Measurements from ENCODE around the gene PTGR3.

The PTGR3 gene

DNA sequence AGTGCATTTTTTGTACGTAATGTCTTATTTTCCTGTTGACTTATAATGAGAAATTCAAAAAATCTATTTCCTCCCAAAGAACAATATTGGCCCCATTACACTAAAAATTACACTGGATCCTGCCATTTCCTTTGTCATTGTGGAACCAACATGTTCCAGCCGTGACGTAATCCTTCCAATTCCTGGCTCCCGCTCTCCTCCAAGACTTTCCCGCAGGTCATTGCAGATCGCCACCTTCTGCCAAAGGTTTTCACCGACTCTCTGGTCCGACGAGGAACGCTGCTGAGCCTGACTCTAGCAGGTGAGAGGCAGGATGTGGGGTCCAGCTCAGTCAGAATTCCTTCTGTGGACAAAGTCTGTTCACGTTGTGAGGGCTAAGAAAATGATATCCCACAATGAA is 38.0 kb downstream of the PTGR3 start:
- H3K4me1 ChIP-seq (ENCODE audit: control insufficient read depth in 2 of 2, insufficient read depth in 2 of 2, low read length in 2 of 2), result no peaks in the 10 kb centered on the region
- H3K9me3 ChIP-seq (ENCODE audit: control insufficient read depth in 2 of 2, low read length in 2 of 2), result no peaks in the 10 kb centered on the region
- H3K36me3 ChIP-seq (ENCODE audit: control insufficient read depth in 2 of 2, insufficient read depth in 2 of 2, low read length in 2 of 2), result no peaks in the 10 kb centered on the region
- no peak overlapping the region for H3K9ac ChIP-seq (ENCODE audit: low read depth in 1 of 2, low read length in 2 of 2)
- no peak overlapping the region for H3K27ac ChIP-seq (ENCODE audit: low read depth in 2 of 2, low read length in 2 of 2)
- H3K4me3 ChIP-seq (ENCODE audit: low read length in 2 of 2), result no peak overlapping the region
- no peaks in the 10 kb centered on the region for H3K27me3 ChIP-seq (ENCODE audit: control insufficient read depth in 2 of 2, insufficient read depth in 2 of 2, low read length in 2 of 2)

DNA sequence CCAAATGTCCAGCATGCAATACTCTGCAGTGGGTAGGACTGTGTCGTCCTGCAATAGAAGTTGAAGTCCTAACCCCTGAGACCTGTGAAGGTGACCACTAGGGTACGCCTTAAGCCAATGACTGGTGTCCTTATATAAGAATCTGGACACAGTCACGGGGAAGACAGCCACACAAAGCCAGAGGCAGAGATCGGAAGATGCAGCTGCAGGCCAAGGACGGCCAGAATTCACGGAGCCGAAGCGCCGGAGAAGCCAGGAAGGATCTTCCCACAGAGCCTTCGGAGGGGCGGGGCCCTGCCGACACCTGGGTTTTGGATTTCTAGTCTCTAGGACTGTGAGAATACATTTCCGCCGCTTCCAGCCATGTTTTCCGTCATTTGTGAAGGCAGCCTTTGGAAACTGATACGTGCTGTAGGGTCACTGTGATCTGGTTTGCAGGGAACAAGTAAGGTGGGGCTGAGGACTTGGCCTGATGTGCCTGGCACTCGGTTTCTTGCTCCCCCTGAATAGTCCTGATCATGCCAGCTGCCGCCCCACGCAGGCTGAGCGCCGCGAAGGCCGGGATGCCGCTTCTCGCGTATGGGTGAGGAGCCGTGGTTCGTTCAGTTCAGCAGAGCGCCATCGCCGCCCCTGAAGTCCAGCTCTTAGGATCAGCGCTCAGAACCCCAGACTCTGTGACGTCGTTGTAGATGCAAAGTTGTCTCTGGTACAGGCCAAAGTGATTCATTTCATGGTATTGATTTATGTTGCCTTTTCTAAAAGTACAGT is 38.7 kb downstream of the PTGR3 start:
- no peak overlapping the region for H3K9ac ChIP-seq (ENCODE audit: low read depth in 1 of 2, low read length in 2 of 2)
- no peaks in the 10 kb centered on the region for H3K27me3 ChIP-seq (ENCODE audit: control insufficient read depth in 2 of 2, insufficient read depth in 2 of 2, low read length in 2 of 2)
- H3K27ac ChIP-seq (ENCODE audit: low read depth in 2 of 2, low read length in 2 of 2), result no peak overlapping the region

DNA sequence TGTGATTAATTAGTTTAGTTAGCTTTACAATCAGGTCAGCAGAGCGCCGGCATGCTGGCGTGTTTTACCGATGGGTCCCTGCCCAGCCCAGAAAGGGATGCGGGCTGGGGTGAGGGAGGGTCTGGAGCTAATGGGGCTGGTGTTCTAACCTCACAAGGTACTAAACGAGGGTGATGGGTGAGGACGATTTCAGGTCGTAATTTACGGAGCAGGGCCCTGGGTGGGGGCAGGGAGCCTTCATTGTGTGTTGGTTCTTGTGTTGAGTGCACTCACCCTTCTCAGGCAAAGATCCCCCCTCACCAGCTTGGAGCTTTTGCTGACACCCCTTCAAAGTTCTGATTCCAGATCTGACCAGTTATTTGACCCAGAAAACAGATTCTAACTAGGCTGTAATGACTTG is 39.5 kb downstream of the PTGR3 start:
- Histone ChIP-seq H3K36me3 (ENCODE audit: control insufficient read depth in 2 of 2, insufficient read depth in 2 of 2, low read length in 2 of 2) (no peaks in the 10 kb centered on the region), H3K4me3 (ENCODE audit: low read length in 2 of 2) (no peak overlapping the region), H3K27me3 (ENCODE audit: control insufficient read depth in 2 of 2, insufficient read depth in 2 of 2, low read length in 2 of 2) (no peaks in the 10 kb centered on the region), H3K27ac (ENCODE audit: low read depth in 2 of 2, low read length in 2 of 2) (no peak overlapping the region), H3K4me1 (ENCODE audit: control insufficient read depth in 2 of 2, insufficient read depth in 2 of 2, low read length in 2 of 2) (no peaks in the 10 kb centered on the region), H3K9me3 (ENCODE audit: control insufficient read depth in 2 of 2, low read length in 2 of 2) (no peaks in the 10 kb centered on the region), H3K9ac (ENCODE audit: low read depth in 1 of 2, low read length in 2 of 2) (no peak overlapping the region)

More for the DNA sequence above, 38.7 kb downstream of the PTGR3 start:
- H3K4me1 ChIP-seq (ENCODE audit: control insufficient read depth in 2 of 2, insufficient read depth in 2 of 2, low read length in 2 of 2), result no peaks in the 10 kb centered on the region
- no peaks in the 10 kb centered on the region for H3K36me3 ChIP-seq (ENCODE audit: control insufficient read depth in 2 of 2, insufficient read depth in 2 of 2, low read length in 2 of 2)
- no peak overlapping the region for H3K4me3 ChIP-seq (ENCODE audit: low read length in 2 of 2)
- no peaks in the 10 kb centered on the region for H3K9me3 ChIP-seq (ENCODE audit: control insufficient read depth in 2 of 2, low read length in 2 of 2)

DNA sequence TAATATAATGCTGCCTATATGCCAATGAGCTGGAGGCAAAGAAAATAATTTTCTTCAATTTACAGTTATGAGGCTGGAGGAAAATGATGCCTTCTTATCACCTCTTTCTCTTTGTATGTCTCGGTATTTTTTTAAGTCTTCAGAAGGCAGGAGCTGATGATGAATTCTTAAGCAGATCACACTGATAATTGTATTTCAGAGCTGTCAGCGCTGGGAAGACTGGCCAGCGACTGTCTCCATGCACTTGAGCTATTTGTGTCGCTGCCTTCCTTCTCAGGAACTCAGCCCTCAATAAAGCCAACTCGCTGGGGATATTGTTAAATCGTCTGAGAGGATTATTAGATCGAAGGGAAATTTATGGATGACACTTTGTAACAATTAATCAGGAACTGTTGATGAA is 40.3 kb downstream of the PTGR3 start:
- H3K27ac ChIP-seq (ENCODE audit: low read depth in 2 of 2, low read length in 2 of 2), result no peak overlapping the region
- H3K9ac ChIP-seq (ENCODE audit: low read depth in 1 of 2, low read length in 2 of 2), result no peak overlapping the region
- no peaks in the 10 kb centered on the region for H3K9me3 ChIP-seq (ENCODE audit: control insufficient read depth in 2 of 2, low read length in 2 of 2)

DNA sequence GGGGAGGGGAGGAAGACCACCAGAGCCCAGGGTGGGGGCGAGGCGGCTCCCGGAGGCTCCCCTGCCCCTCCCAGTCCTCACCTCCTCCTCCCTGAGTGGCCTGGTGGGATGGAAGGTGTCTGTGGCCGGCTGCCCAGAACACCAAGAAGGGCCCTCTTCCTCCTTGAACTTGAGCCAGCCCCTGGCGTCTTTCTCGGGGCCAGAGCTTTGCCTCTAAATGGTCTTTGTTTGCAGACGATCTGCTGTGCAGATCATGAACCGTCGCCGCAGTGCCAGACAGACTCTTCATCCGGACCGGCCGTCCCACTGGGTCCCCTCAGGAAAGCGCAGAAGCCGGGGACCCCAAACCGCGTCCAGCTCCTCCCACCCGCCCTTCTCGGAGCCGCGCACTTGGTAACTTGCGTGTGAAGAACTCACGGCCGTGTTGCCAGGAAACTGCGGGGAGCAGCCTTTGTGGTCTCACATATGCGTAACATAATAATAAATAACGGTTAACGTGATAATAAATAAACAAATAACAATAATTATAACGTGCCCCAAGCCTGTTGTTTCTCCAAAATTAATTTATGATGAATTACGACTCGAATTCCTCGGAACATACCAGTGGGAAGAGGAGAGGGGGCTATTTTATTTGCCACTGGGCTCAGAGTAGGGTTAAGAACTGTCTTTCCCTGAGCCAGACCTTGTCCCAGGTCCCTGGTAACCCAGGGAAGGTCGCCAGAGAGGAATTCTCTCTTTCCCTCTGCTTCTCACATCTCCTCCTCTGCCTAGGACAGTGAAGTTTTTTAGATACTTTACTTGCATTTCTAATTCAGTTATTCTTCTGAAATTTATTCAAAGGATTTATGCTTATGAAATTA is 41.0 kb downstream of the PTGR3 start:
- H3K4me3 ChIP-seq (ENCODE audit: low read length in 2 of 2), result peak overlapping the region in 1 of 2 donors; percentile 2
- H3K9me3 ChIP-seq (ENCODE audit: control insufficient read depth in 2 of 2, low read length in 2 of 2), result no peaks in the 10 kb centered on the region
- H3K9ac ChIP-seq (ENCODE audit: low read depth in 1 of 2, low read length in 2 of 2), result no peak overlapping the region
- no peaks in the 10 kb centered on the region for H3K36me3 ChIP-seq (ENCODE audit: control insufficient read depth in 2 of 2, insufficient read depth in 2 of 2, low read length in 2 of 2)
- no peaks in the 10 kb centered on the region for H3K4me1 ChIP-seq (ENCODE audit: control insufficient read depth in 2 of 2, insufficient read depth in 2 of 2, low read length in 2 of 2)
- no peak overlapping the region for H3K27ac ChIP-seq (ENCODE audit: low read depth in 2 of 2, low read length in 2 of 2)
- no peaks in the 10 kb centered on the region for H3K27me3 ChIP-seq (ENCODE audit: control insufficient read depth in 2 of 2, insufficient read depth in 2 of 2, low read length in 2 of 2)

More for the DNA sequence above, 40.3 kb downstream of the PTGR3 start:
- H3K4me3 ChIP-seq (ENCODE audit: low read length in 2 of 2), result no peak overlapping the region
- H3K27me3 ChIP-seq (ENCODE audit: control insufficient read depth in 2 of 2, insufficient read depth in 2 of 2, low read length in 2 of 2), result no peaks in the 10 kb centered on the region
- H3K36me3 ChIP-seq (ENCODE audit: control insufficient read depth in 2 of 2, insufficient read depth in 2 of 2, low read length in 2 of 2), result no peaks in the 10 kb centered on the region
- no peaks in the 10 kb centered on the region for H3K4me1 ChIP-seq (ENCODE audit: control insufficient read depth in 2 of 2, insufficient read depth in 2 of 2, low read length in 2 of 2)

DNA sequence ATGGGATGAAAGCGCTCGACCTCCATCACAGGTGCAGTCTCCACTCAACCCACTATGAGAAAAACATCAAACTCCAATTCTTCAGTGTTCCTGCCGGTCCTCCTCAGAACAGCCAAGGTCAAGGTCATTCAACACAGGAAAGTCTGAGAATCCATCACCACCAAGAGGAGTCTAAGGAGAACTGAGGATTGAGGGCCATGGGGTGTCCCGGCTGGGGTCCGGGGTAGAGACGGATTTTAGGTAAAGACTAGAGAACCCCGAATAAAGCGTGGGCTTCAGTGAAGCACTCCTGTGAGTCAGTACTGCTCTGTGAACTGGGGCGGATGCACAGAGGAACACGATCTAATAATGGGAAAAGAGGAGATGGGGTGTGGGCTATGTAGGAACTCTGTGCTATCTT is 41.8 kb downstream of the PTGR3 start:
- H3K4me3 ChIP-seq (ENCODE audit: low read length in 2 of 2), result no peak overlapping the region
- H3K27me3 ChIP-seq (ENCODE audit: control insufficient read depth in 2 of 2, insufficient read depth in 2 of 2, low read length in 2 of 2), result no peaks in the 10 kb centered on the region
- H3K36me3 ChIP-seq (ENCODE audit: control insufficient read depth in 2 of 2, insufficient read depth in 2 of 2, low read length in 2 of 2), result no peaks in the 10 kb centered on the region
- no peaks in the 10 kb centered on the region for H3K9me3 ChIP-seq (ENCODE audit: control insufficient read depth in 2 of 2, low read length in 2 of 2)
- H3K27ac ChIP-seq (ENCODE audit: low read depth in 2 of 2, low read length in 2 of 2), result no peak overlapping the region
- H3K4me1 ChIP-seq (ENCODE audit: control insufficient read depth in 2 of 2, insufficient read depth in 2 of 2, low read length in 2 of 2), result no peaks in the 10 kb centered on the region
- H3K9ac ChIP-seq (ENCODE audit: low read depth in 1 of 2, low read length in 2 of 2), result no peak overlapping the region

DNA sequence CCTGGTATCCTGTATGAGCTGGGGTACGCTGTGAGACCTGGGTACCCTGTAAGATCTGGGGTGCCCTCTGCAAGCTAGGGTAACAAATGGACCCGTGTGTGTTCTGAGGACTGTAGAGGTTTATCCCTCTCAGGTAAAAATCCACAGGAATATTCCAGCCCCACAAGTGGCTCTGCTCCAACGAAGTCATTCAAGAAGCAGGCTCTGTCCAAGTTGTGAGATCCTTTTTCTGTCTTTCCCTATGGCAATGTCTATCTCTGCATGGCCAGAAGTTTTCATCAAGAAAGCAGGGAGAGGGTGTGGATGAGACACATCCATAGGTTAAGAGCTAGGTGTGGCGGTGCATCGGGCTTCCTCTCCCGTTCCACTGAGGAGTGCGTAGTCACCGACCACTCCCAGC is 43.0 kb downstream of the PTGR3 start:
- Histone ChIP-seq H3K4me1 (ENCODE audit: control insufficient read depth in 2 of 2, insufficient read depth in 2 of 2, low read length in 2 of 2) (no peaks in the 10 kb centered on the region), H3K36me3 (ENCODE audit: control insufficient read depth in 2 of 2, insufficient read depth in 2 of 2, low read length in 2 of 2) (no peaks in the 10 kb centered on the region), H3K9ac (ENCODE audit: low read depth in 1 of 2, low read length in 2 of 2) (no peak overlapping the region), H3K27me3 (ENCODE audit: control insufficient read depth in 2 of 2, insufficient read depth in 2 of 2, low read length in 2 of 2) (no peaks in the 10 kb centered on the region), H3K27ac (ENCODE audit: low read depth in 2 of 2, low read length in 2 of 2) (no peak overlapping the region), H3K4me3 (ENCODE audit: low read length in 2 of 2) (no peak overlapping the region), H3K9me3 (ENCODE audit: control insufficient read depth in 2 of 2, low read length in 2 of 2) (no peaks in the 10 kb centered on the region)

DNA sequence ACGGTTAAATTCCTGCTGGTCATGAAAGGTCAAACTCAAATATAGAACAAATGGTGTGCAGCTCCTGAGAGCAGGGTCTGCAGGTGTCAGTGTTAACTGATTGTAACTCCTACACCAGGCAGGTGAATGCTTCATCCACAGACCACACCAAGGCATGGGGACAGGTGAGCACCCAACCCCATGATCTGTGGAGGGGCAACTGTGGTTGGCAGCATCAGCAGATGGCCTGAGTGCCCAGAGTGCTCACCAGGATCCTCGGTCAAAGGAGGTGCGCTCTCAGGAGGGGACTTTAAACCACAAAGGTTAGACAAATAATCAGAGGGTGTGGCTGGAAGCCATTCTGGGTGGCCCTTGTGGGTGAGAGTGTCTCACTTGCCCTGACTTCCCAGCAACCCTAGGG is 44.5 kb downstream of the PTGR3 start:
- Histone ChIP-seq H3K4me3 (ENCODE audit: low read length in 2 of 2) (no peak overlapping the region), H3K36me3 (ENCODE audit: control insufficient read depth in 2 of 2, insufficient read depth in 2 of 2, low read length in 2 of 2) (no peaks in the 10 kb centered on the region), H3K9ac (ENCODE audit: low read depth in 1 of 2, low read length in 2 of 2) (no peak overlapping the region), H3K9me3 (ENCODE audit: control insufficient read depth in 2 of 2, low read length in 2 of 2) (no peaks in the 10 kb centered on the region), H3K4me1 (ENCODE audit: control insufficient read depth in 2 of 2, insufficient read depth in 2 of 2, low read length in 2 of 2) (no peaks in the 10 kb centered on the region), H3K27ac (ENCODE audit: low read depth in 2 of 2, low read length in 2 of 2) (no peak overlapping the region), H3K27me3 (ENCODE audit: control insufficient read depth in 2 of 2, insufficient read depth in 2 of 2, low read length in 2 of 2) (no peaks in the 10 kb centered on the region)

DNA sequence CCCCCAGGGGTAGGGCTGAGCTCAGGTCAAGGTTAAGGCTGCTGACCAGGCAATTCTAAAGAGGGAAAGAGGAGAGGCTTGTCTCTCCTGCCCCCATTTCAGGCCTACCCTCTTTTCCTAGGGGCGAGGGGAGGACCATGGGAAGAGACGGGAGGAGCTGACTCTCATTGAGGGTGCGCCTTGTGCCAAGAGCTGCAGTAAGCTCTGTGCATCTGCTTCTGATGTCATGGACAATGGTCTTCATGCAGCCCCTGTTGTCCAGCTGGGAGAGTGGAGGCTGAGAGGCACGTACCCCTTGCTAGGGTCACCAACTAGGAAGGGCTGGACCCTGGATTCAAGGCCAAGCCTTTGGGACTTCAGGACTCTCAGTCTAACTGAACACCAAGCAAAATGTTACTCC is 45.2 kb downstream of the PTGR3 start:
- no peak overlapping the region for H3K27ac ChIP-seq (ENCODE audit: low read depth in 2 of 2, low read length in 2 of 2)
- no peaks in the 10 kb centered on the region for H3K4me1 ChIP-seq (ENCODE audit: control insufficient read depth in 2 of 2, insufficient read depth in 2 of 2, low read length in 2 of 2)
- no peak overlapping the region for H3K9ac ChIP-seq (ENCODE audit: low read depth in 1 of 2, low read length in 2 of 2)
- H3K9me3 ChIP-seq (ENCODE audit: control insufficient read depth in 2 of 2, low read length in 2 of 2), result no peaks in the 10 kb centered on the region
- H3K36me3 ChIP-seq (ENCODE audit: control insufficient read depth in 2 of 2, insufficient read depth in 2 of 2, low read length in 2 of 2), result no peaks in the 10 kb centered on the region
- no peaks in the 10 kb centered on the region for H3K27me3 ChIP-seq (ENCODE audit: control insufficient read depth in 2 of 2, insufficient read depth in 2 of 2, low read length in 2 of 2)
- no peak overlapping the region for H3K4me3 ChIP-seq (ENCODE audit: low read length in 2 of 2)

DNA sequence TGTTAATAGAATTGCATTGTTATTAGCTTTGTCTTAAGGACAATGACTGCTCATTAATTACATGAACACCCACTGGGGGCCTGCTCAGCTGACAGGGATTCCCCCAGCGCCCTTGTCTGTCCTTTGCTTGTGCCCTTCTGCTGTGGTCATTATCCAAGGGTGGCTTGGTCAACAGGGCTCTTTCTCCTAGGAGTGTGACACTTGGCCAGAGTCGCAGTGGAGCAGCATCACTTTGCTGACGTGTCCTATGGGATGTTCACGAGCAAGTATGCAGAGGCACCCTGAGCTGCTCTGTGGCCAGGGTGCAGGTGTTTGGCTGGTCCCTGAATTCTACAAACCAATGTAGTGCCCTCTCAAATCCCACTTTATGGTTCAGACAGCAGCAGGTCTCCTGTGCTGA is 46.0 kb downstream of the PTGR3 start:
- Histone ChIP-seq H3K9ac (ENCODE audit: low read depth in 1 of 2, low read length in 2 of 2) (no peak overlapping the region), H3K4me1 (ENCODE audit: control insufficient read depth in 2 of 2, insufficient read depth in 2 of 2, low read length in 2 of 2) (no peaks in the 10 kb centered on the region), H3K27ac (ENCODE audit: low read depth in 2 of 2, low read length in 2 of 2) (no peak overlapping the region), H3K27me3 (ENCODE audit: control insufficient read depth in 2 of 2, insufficient read depth in 2 of 2, low read length in 2 of 2) (no peaks in the 10 kb centered on the region), H3K36me3 (ENCODE audit: control insufficient read depth in 2 of 2, insufficient read depth in 2 of 2, low read length in 2 of 2) (no peaks in the 10 kb centered on the region), H3K4me3 (ENCODE audit: low read length in 2 of 2) (no peak overlapping the region), H3K9me3 (ENCODE audit: control insufficient read depth in 2 of 2, low read length in 2 of 2) (no peaks in the 10 kb centered on the region)
